HG02798 (cell line): ENCODE data around the gene BUB1B.

Experiments used
- ATAC-seq: cut with Tn5 transposase; IDR thresholded peaks from one replicate; pipeline ENCODE4 v1.9.1; 2021; ENCODE audit warnings: mild to moderate bottlenecking; ENCODE audit not compliant: unreplicated experiment, poor library complexity

BUB1B gene

DNA sequence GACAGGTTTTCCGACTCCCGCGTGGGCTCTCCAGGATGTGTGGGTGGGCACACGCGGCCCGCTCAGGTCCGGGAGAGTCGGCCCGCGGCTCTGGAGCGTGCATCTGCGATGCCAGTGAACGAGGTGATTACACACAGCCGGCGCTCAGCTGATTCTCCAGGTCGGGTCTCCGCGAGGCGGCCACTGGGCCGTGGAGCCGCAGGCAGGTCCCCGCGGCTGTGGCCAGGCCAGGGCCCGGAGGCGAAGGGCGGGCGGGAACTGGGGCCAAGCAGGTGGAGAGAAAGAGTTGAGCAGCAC, 91.2 kb downstream of the BUB1B start:
- ATAC-seq = no peak

DNA sequence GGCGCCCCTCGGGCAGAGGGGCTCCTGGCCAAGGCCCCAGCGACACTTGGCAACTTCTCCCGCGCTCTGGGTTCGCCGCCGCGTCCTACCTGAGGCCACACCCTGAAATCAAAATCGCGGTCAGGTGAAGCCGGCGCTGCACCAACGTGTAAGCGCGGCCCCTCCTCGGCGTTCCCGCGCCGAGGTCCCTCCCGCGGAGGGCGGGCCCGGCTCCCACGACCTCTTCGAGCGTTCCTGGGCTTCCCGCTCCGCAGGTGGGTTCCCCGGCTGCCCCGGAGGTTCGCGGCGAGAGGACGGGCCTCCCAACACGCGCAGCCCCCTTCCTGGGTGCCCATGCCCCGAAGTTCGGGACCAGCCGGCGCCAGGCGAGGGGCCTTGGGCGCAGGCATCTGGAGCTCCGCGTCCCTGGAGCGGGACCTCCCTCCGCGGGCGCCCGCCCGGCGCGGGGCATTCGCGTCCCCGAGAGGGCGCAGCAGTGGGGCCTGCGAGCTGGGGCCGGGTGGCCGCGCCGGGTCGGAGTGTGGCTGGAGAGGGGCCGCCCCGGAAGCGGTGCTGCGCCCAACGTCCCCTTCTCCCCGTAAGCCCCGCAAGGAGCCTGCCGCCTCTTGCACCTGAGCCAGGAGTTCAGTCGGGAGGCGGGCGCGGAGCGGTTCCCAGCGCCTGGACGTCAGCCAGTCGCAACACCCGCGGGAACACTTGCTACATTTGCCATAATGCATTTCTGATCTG, 91.7 kb downstream of the BUB1B start:
- peak; percentile 38 for ATAC-seq

DNA sequence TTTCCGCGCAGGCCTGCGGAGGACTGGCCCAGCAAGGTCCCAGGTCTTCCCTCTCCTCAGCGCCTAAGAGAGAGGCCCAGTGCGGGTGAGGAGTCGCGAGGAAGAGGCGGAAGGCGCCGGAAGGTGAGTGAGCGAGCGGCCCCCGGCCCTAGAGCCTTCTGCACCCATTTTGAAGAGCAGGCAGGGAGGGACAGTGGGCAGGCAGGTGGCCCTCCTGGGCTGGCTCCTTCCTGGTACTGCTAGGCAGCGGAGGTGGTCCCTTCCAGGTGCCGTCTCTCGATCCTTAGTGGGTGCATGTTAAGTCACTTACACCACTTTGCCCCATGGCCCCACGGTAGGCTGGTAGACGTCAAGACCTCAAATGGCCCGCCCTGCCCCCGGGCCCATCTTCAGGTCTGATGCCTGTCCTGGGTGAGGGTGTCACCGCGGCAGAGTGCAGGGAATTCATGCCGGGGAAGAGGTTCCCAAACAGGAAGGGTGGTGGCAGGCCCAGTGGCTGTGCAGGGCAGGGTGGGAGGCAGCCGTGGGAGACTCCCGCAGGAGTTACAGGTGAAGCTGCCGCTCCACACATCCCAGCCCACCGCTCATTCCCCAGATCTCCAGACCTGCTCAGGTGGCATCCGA, 92.4 kb downstream of the BUB1B start:
- ATAC-seq = no peak

DNA sequence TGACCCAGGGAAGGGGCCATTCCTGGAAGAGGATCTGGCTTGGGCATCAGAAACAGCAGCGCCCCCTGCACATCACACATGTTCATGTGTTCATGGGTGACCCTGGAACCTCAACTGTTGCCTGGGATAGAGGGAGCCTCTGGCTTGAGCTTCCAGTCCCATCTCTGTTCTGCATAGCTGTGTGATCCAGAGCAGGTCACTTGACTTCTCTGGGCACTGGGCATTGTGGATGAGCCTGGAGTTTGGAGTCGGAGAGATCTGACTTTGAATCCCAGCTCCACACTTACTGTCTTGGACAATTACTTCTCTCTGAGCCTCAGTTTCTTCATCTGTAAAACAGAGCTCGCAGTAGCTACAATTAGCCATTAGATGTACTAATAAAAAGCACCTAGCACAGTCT, 93.6 kb downstream of the BUB1B start:
- ATAC-seq = no peak

DNA sequence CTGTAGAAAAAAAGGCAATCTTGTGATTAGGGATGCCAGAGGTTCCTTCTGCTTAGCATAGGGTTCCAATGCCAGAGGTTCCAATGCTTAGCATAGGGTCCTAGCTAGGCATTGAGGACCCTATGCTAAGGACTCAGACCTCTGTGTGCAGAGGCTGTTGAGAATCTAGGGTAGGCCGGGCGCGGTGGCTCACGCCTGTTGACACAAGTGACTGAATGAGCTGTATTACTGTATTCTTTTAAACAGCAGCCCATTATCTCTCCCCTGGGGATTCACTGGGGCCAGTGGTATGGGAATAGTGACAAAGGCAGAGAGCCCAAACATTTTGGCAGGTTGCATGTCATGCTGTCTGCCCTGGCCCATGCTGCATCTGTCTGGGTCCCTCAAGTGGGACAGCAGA, 94.2 kb downstream of the BUB1B start:
- no peak for ATAC-seq

DNA sequence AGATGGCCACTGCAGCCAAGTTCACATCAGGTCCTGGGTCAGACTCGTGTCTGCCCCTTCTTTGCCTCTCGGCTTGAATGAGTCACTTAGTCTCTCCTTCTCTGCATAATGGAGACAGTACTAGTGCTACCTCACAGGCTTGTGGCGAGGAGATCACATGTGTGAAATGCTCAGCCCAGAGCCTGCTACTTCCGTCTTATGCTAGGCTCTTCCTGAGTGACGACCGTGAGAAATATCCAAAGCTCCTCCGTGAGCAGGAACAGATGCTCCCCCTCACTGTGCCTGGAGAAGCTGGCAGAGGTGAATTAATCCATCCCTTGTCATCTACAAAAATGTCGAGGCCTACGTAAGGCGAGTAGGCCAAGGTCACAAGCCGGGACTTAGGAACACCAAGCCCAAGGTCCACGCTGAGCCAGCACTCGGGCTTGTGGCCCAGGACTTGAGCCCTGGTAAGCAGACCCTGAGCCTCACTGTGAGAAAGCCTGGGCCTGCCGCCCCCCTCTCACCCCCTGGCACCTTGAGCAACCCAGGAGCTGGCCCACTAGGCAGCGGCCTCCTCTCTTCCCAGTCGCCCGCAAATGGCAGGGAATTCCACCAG, 95.9 kb downstream of the BUB1B start:
- ATAC-seq = peak; percentile 43

DNA sequence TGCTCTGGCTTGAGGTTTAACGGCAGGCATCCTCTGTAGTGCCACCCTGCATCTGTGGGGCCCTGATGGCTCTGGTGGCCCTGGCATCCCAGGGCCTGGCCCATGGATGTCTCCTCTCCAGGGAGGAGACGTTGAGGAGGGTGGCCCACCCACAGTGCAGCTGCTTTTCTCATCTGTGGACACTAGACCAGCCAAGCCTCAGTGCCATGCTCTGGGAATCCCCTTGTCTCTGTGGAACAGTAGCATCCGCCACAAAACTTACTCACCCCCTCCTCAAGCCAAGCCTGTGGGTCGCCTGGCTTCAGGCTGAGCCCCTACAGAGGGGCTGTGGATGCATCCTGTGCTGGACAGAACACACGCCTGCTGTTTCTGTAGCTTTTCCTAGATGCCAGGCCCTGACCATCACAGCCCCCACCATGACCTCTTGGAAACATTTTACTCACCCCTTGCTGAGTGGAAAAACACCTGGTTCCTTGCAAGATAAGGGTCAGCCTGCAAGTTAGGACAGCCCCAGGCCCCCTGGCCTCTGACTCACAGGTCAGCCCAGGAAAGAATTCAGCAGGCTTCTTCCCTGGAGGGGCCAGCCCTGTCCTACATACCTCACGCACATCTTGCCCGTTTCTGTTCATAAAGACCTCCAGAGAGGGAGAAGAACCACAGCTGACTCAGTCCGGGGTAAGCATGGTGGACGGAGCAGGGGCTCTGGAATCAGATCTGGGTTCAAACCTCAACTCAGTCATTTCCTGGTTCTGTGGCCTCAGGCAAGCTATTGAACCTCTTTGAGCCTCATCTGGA, 97.0 kb downstream of the BUB1B start:
- ATAC-seq = no peak

DNA sequence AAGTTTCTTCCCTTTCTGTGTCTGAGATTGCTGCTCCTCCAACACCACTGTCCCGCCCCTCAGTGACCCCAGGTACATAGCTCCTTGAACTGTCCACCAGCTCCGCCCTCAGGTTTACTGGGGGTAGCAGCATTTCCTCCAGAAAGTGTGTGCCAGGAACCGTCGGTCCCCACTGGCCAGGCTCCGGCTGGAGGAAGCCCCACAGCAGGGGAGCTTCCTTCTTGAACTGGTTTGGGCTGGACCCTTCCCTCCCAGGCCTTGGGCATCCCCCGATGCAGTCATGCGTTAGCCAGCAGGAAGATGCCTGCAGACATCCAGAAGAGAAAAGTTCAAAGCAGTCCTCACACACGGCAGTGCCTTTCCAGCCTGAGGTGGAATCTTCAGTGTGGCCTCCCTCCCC, 97.7 kb downstream of the BUB1B start:
- no peak for ATAC-seq

DNA sequence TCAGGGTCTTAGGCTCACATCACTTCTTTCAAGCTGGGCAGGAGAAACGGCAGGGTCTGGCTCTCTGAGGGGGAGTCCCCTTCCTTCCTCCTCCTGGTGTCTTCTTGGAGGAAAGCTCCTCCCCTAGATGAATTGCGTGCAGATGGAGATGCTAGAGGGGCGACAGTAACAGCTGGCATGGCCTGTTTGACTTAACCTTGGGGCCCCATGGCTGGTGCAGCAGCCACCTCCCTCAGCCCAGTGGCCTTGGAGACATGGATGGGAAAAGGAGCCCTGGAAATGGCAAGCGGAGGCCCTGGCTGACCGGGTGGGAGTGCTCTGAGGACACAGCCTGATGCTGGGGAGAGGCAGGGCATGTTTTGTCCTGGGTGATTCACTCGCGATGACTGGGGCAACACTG, 98.2 kb downstream of the BUB1B start:
- ATAC-seq = no peak

DNA sequence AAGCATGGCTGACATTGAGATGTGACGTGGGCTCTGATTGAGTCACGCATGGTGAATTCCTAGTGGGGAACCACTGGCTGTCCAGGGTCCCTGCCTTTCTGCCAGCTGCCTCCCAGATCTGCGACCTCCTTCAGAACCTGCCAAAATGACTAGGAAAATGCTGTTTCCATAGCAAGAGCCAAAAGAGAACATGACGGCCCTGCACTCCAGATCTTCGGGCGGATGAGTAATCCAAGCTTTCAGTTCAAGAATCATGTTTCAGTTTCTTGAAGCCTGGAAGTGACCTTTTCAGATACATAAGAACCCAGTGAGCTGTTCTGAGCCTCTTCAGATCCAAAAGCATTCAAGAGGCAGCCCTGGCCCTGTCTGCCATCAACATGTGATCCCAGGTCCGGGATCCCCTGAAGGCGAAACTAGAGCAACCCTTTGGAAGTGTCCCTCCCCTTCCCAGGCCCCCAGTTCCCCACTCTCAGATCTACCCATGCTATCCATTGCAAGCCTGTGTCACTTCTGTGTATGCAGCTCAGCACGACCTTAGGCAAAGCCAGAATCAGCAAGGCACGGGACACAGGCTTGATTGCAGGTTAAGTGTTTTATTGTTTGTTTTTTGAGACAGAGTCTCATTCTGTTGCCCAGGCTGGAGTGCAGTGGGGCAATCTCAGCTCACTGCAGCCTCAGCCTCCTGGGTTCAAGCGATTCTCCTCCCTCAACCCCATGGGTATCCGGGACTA, 102.3 kb downstream of the BUB1B start:
- no peak for ATAC-seq

DNA sequence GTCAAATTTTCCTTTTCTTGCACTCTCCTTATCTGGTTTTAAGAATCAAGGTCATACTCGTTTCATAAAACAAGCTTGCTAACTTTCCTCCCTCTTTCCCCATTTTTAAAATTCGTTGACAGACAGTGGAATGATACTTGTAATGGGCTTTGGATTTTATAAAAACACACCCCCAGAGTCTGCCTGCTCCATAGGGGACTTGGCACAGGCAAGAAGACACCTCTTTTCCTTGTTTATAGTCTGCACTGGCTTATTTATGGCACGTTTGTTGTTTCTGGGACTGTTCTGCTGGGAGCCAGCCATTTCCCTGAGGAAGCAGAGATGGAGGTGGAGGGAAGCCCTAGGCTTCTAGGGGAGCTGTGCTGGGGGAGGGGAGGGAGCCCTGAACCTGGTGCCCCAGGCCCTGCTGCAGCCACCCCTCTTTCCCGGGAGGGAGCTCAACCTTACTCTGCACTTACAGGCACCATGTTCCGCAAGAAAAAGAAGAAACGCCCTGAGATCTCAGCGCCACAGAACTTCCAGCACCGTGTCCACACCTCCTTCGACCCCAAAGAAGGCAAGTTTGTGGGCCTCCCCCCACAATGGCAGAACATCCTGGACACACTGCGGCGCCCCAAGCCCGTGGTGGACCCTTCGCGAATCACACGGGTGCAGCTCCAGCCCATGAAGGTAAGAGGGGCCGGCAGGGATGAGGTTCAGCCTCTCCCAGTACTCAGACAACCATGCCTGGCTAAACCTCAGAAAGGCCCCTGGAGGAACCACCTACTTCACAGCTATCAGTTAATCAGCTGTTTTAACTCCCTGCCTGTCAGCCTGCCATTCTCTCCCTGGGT, 103.7 kb downstream of the BUB1B start:
- no peak for ATAC-seq

DNA sequence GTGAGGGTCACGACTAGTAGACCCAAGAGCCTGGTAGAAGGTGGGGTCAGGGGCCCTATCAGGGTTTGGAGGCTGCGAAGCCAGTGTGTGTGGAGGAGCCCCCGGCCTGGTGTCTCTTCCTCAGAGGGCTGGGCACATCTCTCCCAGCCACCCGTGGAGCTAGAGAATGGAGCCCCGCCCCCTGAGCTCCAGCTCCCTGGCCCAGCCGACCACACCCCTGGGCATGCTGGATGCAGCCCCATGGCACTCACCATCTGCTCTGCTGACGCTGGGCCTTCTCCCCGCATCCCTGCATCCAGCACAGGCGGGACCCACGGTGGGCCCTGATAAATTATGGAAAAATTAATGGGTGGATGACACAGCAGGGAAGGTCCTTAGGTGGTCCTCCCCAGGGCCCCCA, 104.5 kb downstream of the BUB1B start:
- ATAC-seq = no peak

DNA sequence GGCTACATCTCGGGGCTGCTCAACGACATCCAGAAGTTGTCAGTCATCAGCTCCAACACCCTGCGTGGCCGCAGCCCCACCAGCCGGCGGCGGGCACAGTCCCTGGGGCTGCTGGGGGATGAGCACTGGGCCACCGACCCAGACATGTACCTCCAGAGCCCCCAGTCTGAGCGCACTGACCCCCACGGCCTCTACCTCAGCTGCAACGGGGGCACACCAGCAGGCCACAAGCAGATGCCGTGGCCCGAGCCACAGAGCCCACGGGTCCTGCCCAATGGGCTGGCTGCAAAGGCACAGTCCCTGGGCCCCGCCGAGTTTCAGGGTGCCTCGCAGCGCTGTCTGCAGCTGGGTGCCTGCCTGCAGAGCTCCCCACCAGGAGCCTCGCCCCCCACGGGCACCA, 105.0 kb downstream of the BUB1B start:
- ATAC-seq = no peak

DNA sequence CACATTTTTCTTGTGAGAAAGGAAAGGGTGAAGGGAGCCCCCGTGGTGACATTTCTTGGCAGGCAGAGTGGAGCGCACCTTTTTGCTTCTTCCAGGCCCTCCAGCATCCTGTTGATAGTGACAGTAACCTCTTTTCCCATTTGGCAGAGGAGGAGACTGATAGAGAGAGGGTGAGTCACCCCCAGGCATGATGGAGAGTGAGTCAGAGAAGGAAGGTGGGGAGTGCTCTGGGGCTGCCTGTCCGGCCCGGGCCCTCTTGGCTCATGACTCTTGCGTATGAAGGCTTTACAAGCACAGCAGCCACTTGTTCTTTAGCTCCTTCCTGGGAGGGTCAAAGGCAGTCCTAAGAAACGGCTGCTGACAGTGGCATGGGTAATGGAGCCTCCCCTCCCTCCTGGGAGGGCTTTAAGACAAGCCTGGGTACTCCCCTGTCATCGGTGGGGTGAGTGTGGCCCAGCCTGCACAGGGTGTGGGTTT, 106.0 kb downstream of the BUB1B start:
- no peak for ATAC-seq

DNA sequence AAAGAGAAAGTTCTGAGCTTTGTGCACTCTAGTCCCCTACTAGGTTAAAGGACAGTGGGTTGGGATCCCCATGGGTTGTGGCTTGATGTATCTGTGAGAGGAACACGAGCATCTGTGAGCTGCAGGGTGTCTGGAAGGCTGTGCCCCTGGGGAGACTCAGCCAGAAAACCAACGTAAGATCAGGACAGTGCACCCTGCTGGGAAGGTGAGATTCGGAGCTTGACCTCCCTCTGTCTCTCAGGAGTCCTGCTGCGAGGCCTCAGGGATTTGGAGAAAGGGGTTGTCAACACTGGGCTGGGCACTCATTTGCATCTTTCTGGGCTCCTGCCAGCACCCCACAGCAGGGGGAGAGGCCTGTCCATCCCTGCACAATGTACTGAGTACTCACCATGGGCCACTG, 106.8 kb downstream of the BUB1B start:
- ATAC-seq = no peak

DNA sequence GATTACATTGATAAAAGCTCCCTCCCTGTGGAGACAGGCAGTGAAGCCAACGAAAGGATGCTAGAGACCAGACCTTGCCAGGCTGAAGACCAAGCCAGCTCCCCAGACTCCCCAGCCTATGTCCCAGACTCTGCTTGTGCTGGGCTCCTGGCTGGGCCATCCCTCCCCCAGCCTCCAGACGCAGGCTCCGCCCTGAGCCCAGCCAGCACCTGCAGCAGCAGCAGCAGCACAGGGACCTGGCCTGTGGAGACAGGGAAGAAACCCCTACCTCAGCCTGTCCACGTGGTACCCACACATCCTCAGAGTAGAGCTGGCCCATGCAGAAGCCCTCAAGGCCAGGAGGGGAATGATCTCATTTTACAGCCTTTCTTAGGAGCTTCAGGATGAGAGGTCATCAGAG, 108.7 kb downstream of the BUB1B start:
- no peak for ATAC-seq

DNA sequence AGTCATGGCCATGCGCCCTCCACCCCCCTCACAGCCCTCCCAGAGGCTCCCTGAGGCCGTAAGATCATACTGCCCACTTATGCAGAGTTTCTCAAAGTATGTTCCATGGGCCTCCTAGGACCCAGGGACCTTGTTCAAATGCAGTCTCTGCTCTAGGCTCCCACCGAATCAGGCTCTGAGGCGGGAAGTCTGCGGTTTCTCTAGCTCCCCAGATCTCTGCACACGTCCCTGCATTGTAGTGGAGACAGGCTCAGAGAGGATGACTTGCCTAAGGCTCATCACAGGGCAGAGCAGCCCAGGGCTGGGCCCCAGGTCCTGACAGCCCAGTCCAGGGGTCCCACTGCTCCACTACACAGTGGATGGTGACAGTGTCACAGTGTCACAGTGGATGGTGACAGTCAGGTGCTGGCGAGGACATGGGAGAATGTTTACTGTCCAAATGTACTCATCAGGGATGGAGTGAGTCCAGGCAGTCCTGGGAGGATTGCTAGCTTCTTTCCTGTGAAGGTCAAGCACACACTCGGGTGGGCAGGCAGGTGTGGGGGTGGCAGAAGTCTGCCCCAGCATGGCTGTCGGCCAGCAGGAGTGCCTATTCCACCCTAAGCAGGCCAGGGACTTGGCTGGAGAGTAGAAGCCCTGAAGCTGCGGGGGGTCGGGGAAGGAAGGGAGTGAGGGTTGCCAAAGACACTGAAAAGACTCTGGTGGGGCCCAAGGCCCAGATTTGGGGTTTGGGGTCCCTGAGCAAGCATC, 109.6 kb downstream of the BUB1B start:
- no peak for ATAC-seq
